ENCODE results near the gene MAP3K8.

MAP3K8 gene

GRCh38 chr10:30491916-30492515, 58.0 kb downstream of the MAP3K8 start:
- no peak for DNase-seq

- no peak for DNase-seq
Measured at GRCh38 chr10:30493609-30494530, 59.9 kb downstream of the MAP3K8 start.

DNA sequence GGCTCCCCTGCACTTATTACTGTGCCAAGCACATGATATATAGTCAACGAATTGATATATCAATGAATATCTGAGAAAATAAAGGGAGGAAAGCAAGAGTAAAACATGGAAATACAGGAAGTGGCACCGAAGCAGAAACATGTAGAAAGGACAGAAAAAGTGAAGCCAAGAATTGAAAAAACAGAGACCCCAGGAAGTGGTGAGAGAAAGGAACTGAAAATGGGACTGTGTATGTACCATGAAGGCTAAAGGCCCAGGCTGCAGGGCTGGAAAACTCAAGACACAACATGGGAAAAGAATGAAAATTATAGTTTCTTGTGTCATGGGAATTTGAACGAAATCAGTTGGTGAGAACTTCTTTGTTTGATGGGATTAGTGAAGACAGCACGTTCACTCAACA, 60.6 kb downstream of the MAP3K8 start:
- no peak for DNase-seq

DNA sequence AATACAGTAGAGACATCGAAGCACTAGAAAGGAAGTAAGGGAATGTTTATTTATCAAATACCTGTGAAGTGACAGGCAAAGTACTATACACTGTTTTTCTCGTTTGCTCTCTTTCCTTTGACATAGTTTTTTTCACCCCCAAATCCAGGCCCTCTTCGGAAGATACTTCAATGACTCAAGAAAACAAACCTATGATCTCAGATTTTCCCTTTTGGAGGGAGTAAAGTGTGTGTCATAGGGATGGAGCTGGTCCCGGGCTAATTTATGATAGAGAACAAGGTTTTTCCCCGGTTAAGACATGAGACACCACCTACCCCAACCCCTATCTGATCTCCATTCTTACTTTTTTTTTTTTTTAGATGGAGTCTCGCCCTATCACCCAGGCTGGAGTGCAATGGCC, 61.7 kb downstream of the MAP3K8 start:
- no peak for DNase-seq

DNA sequence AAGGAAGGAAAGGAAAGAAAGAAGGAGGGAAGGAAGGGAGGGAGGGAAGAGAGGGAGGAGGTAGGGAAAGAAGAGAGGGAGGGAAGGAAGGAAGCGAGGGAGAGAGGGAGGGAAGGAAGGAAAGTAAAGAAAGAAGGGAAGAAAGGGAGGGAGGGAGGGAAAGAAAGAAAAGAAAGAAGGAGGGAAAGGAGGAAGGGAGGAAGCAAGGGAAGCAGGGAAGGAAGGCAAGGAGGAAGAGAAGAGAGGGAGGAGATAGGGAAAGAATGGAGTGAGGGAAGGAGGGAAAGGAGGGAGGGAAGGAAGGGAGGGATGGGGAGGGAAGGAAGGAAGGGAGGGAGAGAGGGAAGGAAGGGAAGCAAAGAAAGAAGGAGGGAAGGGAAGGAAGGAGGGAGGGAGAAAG, 65.8 kb downstream of the MAP3K8 start:
- DNase-seq: no peak

GRCh38 chr10:30500534-30500933, 66.5 kb downstream of the MAP3K8 start:
- DNase-seq: no peak

DNA sequence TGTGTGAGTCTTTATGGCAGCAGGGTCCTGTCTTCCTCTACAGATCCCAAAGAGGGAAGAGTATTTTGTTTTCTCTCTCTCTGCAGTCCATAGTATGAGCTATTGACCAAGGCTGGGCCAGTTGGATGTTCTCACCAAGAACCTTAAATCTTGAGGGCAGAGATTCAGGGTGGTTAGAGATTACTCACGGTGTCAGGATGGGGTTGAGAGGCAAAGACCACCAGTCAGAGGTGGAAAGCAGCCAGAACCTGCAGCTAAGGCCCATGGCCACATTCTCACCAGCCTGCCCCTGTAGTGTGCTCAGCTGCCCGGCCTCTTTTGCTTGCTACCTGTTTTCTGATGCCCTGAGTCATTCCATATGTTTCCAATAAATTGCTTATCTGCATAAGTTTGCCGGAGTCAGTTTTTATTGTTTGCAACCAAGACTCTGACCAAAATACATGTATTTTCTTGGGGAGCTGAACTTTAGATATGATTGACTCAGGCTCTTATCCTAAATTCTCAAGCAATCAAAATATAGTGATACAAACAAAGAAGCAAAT, 67.0 kb downstream of the MAP3K8 start:
- no peak for DNase-seq

DNA sequence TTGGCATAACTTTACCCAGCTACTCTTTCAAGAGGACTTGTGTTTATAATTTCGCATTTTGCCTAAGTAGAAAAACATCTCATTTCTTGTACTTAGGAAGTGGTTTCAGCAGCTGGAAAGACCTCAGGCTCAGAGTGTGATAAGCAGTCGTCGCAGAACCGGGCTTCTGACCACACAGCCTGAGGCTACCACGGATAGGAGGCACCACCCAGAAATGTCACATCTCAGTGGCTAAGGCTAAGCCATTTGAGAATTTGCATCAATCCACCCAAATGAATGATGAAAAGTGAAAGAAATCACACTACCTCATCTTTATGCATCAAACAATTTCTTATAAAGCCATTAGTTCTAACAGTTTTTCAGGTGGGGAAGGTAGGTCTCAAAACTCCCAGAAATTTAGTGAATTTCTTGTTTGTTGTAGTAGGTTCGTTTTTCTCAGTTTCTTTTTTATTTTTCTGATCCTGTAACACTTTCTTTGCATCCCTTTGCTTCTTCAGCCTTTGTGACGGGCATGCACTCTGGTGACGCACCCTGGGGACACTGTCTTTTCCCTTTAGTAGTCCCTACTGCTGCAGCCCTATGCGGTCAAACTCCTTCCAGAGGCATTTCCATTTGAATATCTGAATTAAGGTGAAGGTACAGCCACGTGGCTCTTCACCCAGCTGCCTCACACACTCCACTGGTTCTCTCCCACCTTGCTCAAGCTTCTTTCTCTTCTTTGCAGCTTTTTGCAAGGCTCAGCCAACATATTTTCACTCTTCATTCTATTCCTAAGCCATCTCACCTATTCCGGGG, 68.5 kb downstream of the MAP3K8 start:
- no peak for DNase-seq

- DNase-seq: no peak
Measured at GRCh38 chr10:30503700-30504266, 69.8 kb downstream of the MAP3K8 start.

GRCh38 chr10:30505543-30506298, 71.7 kb downstream of the MAP3K8 start:
- no peak for DNase-seq

DNA sequence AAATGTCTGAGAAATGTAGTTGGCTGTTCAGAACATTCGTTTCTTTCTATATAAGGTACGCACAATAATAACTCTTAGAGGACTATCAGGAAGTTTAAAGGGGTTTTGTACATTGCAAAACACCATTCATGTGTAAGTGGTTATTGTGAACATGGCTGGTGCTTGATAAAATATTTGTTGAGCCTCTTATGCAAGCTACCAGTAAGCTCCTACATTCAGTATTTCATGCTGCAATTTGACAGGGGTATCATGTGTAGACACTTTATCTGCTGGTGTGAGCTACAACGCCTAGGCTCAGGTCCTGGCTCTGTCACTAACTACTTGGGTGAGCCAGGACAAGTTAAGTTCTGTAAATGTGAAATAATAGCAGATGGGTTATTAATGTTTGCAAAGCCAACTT, 75.5 kb downstream of the MAP3K8 start:
- DNase-seq: no peak

- no peak for DNase-seq
Measured at GRCh38 chr10:30510184-30510931, 76.4 kb downstream of the MAP3K8 start.

DNA sequence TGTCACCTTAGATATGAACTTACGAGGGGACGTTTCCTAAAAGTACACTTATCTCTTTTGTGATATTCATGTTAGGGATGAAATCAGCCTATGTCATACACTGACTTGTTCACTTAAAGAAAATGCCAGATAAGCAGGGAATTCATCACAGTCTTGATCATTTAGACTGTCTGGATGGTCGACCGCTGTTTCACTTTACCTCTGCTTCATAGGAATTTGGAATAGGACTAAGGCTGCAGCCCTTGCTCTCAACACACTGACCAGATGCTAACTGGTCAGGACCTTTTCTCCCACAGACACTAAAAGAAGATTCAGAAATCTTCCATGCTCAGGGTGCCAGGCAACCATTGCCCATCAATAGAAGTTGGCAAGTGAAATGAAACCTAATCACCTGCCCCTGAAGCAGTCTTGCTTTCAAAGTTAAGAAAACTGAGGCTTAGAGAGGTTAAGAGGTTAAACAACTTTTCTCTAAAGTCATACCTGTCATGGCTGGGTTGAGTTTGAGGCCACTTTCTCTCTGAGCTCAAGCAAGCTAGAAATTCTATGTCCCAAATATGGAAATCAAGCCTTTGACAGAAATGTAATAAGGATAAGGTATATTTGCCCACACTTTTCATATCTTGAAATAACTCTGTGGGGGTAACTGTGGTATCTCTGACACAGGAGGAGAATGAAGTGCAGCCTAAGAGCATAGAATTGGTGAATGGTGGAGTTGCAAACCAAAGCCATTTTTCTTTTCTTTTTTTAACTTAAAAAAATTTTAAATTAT, 77.1 kb downstream of the MAP3K8 start:
- no peak for DNase-seq

Measured in NCI-H1436 treated with DMSO at 0.1 percent for 48 hours (cell line).